Suprapubic skin (tissue), 4 donors: Measurements from ENCODE around the gene AMTN. TPM values are rescaled to one million over a fixed set of nuclear protein-coding genes. Genes with fewer than 3 reads are reported as not detected.

Experiments used
- DNase-seq, 2 donors: peaks; one replicate each; pipeline ENCODE4 v3.0.0-alpha.2; 2019; ENCODE audit warnings: low spot score in 2 of 2
- H3K27ac ChIP-seq: fragments of 200-600 bp; sonication (generic); one replicate; pipeline ENCODE4 v1.5.1; 2019
- H3K27me3 ChIP-seq: fragments of 200-600 bp; sonication (generic); one replicate; pipeline ENCODE4 v1.5.1; 2019
- H3K36me3 ChIP-seq: fragments of 200-600 bp; sonication (generic); one replicate; pipeline ENCODE4 v1.5.1; 2019
- H3K4me1 ChIP-seq: fragments of 200-600 bp; sonication (generic); one replicate; pipeline ENCODE4 v1.5.1; 2019
- H3K4me3 ChIP-seq: fragments of 200-600 bp; sonication (generic); one replicate; pipeline ENCODE4 v1.5.1; 2019; ENCODE audit warnings: mild to moderate bottlenecking
- H3K9me3 ChIP-seq: fragments of 200-600 bp; sonication (generic); one replicate; pipeline ENCODE4 v1.5.1; 2019
- EP300 ChIP-seq: sonication (generic); formaldehyde crosslinking; IDR thresholded peaks from one replicate; pipeline ENCODE4 v1.6.1; 2017; ENCODE audit warnings: antibody characterized with exemption
- POLR2A ChIP-seq, 2 donors: fragments of 450-650 bp; IDR thresholded peaks; one replicate each; pipeline ENCODE4 v1.6.1; 2017; ENCODE audit warnings: antibody characterized with exemption in 2 of 2, mild to moderate bottlenecking in 2 of 2, moderate library complexity in 2 of 2
- POLR2AphosphoS5 ChIP-seq, 3 donors: sonication (generic); formaldehyde crosslinking; IDR thresholded peaks; one replicate each; pipeline ENCODE4 v1.6.1; 2017; ENCODE audit warnings: antibody characterized with exemption in 3 of 3
- WGBS: methylation state at CpG from one replicate; pipeline ENCODE4 v1.1.5; 2018; 5-methylcytosine and 5-hydroxymethylcytosine counted together
- total RNA-seq, 4 donors: library from RNA; depleted of rRNA; stranded (reverse); fragments of >200 nt; gene quantifications; one replicate each; pipeline ENCODE4 v1.1.0, GENCODE V29; 2016
- TF ChIP-seq, protein P1 (sequence below), 2 donors: fragments of 200-600 bp in 1 of 2; fragments of 450-650 bp in 1 of 2; sonication (generic) in 1 of 2; IDR thresholded peaks; one replicate each; pipeline ENCODE4 v1.5.1; 2016 to 2019; ENCODE audit warnings: antibody characterized with exemption in 2 of 2, mild to moderate bottlenecking in 1 of 2, moderate library complexity in 1 of 2

The AMTN gene
- total RNA-seq, 4 donors from 2014 or later: 0.79 to 0.83 TPM; not detected in 2

DNA sequence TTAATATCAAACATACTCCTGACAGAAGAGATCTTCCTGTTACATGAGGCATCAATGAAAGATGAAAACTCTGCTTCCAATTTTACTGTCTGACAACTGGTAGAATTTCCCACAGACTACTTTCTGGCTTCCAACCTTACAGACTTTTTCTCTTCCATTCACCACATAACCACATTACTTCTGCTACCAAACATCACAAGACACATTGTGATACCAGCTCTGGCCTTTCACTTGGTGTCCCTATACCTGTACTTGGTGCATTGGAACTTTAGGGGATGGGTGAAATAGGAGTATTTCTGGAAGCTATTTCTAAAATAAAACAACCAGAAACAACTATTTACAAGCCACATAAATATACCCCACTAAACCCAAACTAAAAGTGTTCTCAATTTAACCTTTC, 20.5 kb downstream of the AMTN start:
- Histone ChIP-seq H3K9me3 (no peaks in the 10 kb centered on the region), H3K36me3 (no peaks in the 10 kb centered on the region), H3K27ac (no peak overlapping the region), H3K4me1 (no peaks in the 10 kb centered on the region), H3K27me3 (no peaks in the 10 kb centered on the region), H3K4me3 (no peak overlapping the region)
- no peak for DNase-seq
- TF ChIP-seq EP300 (no peak), POLR2A (IDR thresholded peaks at IDR 0.05) (no peak), POLR2AphosphoS5 (IDR thresholded peaks at IDR 0.05) (no peak)
- TF ChIP-seq, protein P1, sequence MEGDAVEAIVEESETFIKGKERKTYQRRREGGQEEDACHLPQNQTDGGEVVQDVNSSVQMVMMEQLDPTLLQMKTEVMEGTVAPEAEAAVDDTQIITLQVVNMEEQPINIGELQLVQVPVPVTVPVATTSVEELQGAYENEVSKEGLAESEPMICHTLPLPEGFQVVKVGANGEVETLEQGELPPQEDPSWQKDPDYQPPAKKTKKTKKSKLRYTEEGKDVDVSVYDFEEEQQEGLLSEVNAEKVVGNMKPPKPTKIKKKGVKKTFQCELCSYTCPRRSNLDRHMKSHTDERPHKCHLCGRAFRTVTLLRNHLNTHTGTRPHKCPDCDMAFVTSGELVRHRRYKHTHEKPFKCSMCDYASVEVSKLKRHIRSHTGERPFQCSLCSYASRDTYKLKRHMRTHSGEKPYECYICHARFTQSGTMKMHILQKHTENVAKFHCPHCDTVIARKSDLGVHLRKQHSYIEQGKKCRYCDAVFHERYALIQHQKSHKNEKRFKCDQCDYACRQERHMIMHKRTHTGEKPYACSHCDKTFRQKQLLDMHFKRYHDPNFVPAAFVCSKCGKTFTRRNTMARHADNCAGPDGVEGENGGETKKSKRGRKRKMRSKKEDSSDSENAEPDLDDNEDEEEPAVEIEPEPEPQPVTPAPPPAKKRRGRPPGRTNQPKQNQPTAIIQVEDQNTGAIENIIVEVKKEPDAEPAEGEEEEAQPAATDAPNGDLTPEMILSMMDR (IDR thresholded peaks at IDR 0.05): no peak

DNA sequence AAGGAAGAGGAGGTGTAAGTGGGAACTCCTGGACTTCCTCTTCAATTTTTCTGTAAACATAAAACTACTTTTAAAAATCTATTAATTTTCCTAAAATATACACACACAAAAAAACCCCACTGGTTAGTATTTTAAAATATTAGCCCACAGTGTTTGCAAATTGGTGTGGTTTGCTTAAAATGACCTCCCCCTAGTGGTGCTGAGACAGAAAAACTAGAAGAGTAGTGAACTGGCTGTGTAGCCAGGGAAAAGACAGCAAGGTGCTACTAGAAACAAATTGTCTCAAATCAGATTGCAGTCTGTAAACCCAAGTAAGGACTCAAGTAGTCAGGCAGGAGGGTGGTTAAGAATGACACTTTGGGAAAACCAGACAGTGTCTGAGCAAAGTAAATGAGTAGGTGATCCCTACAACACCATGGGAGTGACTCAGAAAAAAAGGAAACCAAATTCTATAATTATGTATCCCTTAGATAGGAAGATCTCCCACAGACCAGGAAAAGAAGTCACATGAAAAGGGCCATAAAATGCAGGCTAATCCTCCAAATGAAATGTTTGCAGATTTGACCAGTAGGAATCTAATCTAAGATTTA, 26.0 kb downstream of the AMTN start:
- TF ChIP-seq, protein P1 (IDR thresholded peaks at IDR 0.05): no peak
- TF ChIP-seq POLR2AphosphoS5 (IDR thresholded peaks at IDR 0.05) (no peak), EP300 (no peak), POLR2A (IDR thresholded peaks at IDR 0.05) (no peak)
- no peaks in the 10 kb centered on the region for H3K27me3 ChIP-seq
- no peaks in the 10 kb centered on the region for H3K9me3 ChIP-seq
- no peak overlapping the region for H3K4me3 ChIP-seq
- no peaks in the 10 kb centered on the region for H3K36me3 ChIP-seq
- no peak overlapping the region for H3K27ac ChIP-seq
- H3K4me1 ChIP-seq: no peaks in the 10 kb centered on the region
- DNase-seq: no peak

DNA sequence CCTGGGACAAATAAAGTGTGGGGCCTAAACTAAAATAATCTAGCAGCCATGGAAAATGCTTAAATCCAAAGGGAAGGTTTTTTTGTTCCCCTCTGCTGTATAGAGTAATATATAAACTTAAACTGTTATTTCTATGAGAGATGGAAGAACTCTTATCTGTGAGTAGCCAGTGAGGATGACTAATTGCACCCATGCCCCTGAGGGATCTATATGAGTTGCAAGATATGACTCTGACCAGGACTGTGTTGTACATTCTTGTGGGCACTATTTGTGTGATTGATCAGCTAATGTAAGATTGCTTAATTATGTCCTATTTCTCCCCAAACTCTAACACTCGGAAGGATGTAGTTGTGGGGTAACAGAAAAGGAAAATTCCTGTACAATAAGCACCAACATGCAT, 38.5 kb downstream of the AMTN start:
- Histone ChIP-seq H3K27me3 (no peaks in the 10 kb centered on the region), H3K4me1 (no peaks in the 10 kb centered on the region), H3K27ac (no peak overlapping the region), H3K9me3 (no peaks in the 10 kb centered on the region), H3K4me3 (no peak overlapping the region), H3K36me3 (no peaks in the 10 kb centered on the region)
- WGBS: 89% methylated on average over 1 of the region's 1 CpG
- TF ChIP-seq EP300: no peak
- no peak for TF ChIP-seq POLR2AphosphoS5 (IDR thresholded peaks at IDR 0.05)
- TF ChIP-seq, protein P1 (IDR thresholded peaks at IDR 0.05): no peak
- TF ChIP-seq POLR2A (IDR thresholded peaks at IDR 0.05): no peak
- DNase-seq: no peak

DNA sequence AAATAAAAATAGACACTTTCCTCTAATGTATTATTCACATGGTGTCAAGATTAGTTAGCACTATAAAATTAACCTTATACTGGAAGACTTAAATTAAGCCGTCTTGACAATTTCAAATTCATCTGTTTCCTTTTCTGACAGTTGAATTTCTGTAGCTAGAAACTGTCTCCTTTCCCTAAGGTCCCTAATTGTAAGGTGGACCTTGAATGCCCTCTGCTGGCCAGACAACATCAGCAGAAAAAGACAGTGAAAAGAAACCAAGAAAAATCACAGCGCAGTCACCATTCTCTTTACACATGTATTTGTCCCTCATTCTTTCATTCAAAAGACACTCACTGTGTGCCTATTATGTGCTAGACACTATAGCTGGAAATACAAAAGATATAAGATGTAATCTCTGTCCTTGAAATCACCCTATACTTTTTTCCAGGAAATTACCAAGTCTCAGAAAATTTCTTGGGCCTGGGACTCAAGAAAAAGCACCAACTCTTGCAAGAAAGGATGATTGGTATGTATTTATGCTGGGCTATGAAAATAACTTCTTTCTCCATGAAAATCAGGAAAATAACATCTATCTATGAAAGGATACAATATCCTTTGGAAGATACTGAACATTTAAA, 41.0 kb downstream of the AMTN start:
- WGBS: 37% methylated on average over 2 of the region's 2 CpGs
- TF ChIP-seq, protein P1 (IDR thresholded peaks at IDR 0.05): peak in 1 of 2 donors; percentile 54
- no peak for TF ChIP-seq POLR2AphosphoS5 (IDR thresholded peaks at IDR 0.05)
- no peak for TF ChIP-seq POLR2A (IDR thresholded peaks at IDR 0.05)
- no peak for TF ChIP-seq EP300
- Histone ChIP-seq H3K4me1 (no peaks in the 10 kb centered on the region), H3K4me3 (no peak overlapping the region), H3K9me3 (no peaks in the 10 kb centered on the region), H3K27ac (no peak overlapping the region), H3K27me3 (no peaks in the 10 kb centered on the region), H3K36me3 (no peaks in the 10 kb centered on the region)
- DNase-seq: no peak

DNA sequence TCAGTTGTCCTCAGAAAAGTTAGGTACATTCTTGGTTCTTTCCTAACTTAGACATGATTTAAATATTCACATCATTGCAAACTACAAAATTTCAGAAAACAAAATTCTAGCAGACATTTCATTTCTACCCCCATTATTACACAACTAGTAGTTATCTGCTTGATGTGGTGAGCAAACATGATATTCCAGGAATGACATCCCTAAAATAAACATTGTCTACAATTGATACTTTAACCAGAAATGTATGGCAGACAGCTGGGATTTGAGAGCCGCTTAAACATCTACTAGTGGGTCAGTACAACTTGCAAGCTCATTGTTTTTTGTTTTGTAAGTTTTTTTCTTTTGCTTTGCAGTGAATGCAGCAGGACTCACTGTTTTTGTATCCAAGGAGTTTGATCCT, 41.6 kb downstream of the AMTN start:
- Histone ChIP-seq H3K27me3 (no peaks in the 10 kb centered on the region), H3K4me1 (no peaks in the 10 kb centered on the region), H3K4me3 (no peak overlapping the region), H3K9me3 (no peaks in the 10 kb centered on the region), H3K27ac (no peak overlapping the region), H3K36me3 (no peaks in the 10 kb centered on the region)
- TF ChIP-seq POLR2A (IDR thresholded peaks at IDR 0.05) (no peak), POLR2AphosphoS5 (IDR thresholded peaks at IDR 0.05) (no peak), EP300 (no peak)
- TF ChIP-seq, protein P1 (IDR thresholded peaks at IDR 0.05): no peak
- no peak for DNase-seq
- 96% methylated on average over 1 of the region's 1 CpG for WGBS
